Jurkat, Clone E6-1 (cell line): ENCODE measurements around the gene ADGB.
"Not testable (repeated sequence)": the region's sequence is repeated elsewhere in the genome, so short reads cannot be mapped to it uniquely, and the experiment has no call there.

Experiments
- DNase-seq: peaks from one replicate; pipeline ENCODE4 v3.0.0-alpha.2; 2011; ENCODE audit warnings: low read depth, low spot score
- H3K4me3 ChIP-seq: 2 replicates; pipeline ENCODE4 v1.5.1; 2011; ENCODE audit warnings: mild to moderate bottlenecking, low read length, control low read depth, moderate library complexity

The ADGB gene

DNA sequence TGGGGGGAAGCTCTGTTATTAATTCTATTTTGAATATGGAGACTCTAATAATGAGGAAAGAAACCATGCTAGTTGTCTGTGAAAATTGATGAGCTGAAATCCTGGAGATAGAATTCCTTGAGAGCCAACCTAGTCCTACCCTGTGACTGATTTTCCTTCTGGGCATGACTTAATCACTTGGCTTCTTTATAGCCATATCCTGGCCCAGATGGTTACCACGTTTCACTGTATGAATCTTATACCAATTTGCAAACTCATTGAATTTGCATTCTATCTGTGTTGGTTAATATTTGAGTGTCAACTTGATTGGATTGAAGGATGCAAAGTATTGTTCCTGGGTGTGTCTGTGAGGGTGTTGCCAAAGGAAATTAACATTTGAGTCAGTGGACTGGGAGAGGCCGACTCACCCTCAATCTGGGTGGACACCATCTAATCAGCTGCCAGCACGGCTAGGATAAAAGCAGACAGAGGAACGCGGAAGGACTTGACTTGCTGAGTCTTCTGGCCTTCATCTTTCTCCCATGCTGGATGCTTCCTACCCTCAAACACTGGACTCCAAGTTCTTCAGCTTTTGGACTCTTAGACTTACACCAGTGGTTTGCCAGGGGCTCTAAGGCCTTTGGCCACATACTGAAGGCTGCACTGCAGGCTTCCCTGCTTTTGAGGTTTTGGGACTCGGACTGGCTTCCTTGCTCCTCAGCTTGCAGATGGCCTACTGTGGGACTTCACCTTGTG lies 255.9 kb downstream of the ADGB start:
- H3K4me3 ChIP-seq, DNase-seq: not testable (repeated sequence)

DNA sequence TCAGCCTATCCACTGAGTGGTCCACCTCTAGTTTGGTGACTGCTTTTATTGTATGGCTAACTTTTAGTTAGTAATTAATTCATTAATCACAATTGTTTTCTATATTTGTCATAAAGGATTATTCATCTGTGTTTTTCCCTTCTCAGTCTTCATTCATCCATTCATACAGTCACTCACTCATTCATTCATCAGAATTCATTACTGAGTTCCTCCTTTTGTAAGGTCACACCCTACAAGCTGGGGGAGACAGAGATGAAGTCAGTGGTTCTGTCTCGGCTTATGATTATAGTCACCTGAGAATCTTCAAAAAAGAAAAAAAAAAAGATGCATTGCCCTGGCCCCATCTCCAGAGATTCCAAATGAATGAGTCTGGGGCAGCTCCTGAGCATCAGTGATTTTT lies 257.1 kb downstream of the ADGB start:
- no peak for DNase-seq

DNA sequence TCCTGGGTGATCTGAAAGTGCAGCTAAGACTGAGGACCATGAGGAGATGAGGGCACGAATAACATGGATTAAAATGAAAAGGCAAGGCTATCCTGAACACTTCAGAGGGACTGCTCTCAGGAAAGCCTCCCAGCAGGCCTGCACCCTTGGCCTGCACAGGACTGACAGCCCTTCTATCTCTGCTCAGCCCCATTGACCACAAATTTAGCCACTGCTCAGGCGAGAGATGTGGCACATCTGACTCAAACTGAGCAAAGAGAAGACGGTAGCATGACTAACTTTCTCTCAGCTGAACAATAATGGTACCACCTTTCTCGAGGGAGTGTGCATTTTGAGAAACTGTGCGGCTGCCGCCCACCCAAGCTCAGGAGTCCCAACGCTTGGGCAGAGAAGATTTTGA lies 257.5 kb downstream of the ADGB start:
- DNase-seq, result no peak
- no peak overlapping the region for H3K4me3 ChIP-seq

More for the DNA sequence above, 257.1 kb downstream of the ADGB start:
- no peak overlapping the region for H3K4me3 ChIP-seq

DNA sequence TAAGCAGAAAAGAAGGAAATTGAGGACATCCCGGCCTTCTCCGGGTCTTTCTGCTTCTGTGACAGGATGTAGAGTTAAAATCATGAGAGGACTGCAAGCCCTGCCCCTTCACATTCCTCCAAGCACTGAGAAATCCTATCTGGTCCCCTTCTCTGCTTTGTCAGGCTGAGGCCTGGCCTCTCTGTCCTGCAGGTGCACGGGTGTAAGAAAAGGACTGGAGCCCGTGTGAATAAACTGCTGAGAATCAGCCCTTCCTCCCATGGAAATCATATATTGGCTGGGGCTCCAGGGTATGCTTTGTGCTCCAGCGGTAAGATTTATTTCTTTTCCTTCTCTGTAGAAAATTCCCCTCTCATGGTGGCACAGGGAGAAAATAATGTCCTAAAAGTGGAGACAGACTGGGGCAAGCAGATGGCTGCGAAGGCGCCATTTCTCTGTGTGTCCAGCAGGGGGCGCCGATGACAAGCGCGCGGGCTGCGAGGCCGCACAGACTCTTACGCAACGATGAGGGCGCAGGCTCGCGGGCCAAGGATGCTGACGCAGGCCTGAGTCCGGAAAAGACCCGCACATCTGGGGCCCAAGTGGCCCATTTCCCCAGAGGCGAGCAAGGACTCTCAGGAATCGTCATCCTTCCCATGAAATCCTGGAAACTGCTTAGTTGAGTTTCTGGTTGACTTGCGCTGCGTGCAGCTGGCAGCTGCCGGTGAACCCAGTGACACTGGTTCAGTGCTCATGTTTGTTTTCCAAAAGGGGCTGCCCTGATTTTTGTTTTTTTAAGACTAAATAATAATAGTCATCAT lies 258.6 kb downstream of the ADGB start:
- H3K4me3 ChIP-seq, result no peak overlapping the region
- DNase-seq, result peak; percentile 57

DNA sequence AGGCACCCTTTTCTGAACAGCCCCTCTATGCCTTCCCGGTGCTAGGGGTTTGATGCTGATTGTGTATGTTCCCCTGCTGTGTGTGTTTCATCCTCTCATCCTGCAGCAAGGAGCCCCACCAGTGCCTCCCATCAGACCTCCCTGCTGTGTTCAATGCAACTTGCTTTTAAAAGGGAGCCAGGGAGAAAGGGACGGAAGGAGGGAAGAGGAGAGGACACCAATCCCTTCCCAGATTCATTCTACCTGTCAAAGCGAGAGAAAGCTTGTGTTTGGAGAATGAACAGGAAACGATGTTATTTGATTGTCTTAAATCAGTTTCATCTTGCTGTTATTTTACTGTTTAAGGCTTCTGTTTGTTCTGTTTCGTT lies 259.2 kb downstream of the ADGB start:
- DNase-seq, result no peak
- no peak overlapping the region for H3K4me3 ChIP-seq

DNA sequence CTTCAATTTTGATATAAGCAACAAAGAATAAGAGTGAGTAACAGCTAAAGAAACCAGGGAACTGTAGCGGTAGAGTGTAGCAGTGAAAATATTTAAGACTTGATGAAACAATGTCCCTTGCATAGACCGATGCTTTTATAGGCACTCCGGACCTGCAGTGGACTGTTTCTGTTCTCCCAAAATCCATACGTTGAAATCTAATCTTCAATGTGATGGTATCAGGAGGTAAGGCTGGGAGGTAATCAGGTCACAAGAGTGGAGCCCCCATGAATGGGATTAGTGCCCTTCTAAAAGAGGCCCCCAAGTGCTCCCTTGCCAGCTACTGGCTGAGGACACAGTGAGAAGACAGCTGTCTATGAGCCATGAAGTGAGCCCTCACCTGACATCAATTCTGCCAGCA lies 260.4 kb downstream of the ADGB start:
- no peak for DNase-seq
- no peak overlapping the region for H3K4me3 ChIP-seq

DNA sequence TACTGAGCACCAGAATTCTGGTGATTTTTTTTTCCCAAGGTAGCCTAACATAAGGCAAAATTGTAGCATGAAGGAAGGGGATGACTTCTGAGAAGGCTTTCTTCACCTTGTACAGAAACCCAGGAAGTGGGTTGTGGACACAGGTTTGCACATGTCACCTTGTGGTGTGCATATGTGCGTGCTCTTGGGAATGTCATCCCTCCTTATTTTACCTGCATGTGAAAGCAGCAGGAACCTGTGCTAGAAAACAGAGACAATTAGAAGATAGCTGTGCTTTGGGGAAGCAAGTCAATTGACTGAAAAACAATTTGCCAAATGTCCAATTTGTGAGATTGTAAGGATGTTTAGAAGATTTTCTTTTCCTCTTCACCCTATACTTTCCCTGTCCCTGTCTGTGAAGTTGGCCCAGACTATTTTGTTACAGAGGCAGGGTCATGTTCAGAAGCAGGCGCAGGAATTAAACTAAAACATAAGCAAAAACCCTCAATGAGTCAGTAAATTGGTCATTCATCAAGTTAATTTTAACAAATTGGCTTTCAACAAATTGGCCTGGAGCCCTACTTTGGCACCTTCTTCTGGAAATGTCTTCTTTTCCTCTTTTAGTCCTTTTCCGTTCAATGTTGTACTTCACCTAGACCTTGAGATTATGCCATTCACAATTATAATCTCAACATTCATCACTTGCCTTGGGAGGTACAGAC lies 261.2 kb downstream of the ADGB start:
- no peak overlapping the region for H3K4me3 ChIP-seq
- no peak for DNase-seq

DNA sequence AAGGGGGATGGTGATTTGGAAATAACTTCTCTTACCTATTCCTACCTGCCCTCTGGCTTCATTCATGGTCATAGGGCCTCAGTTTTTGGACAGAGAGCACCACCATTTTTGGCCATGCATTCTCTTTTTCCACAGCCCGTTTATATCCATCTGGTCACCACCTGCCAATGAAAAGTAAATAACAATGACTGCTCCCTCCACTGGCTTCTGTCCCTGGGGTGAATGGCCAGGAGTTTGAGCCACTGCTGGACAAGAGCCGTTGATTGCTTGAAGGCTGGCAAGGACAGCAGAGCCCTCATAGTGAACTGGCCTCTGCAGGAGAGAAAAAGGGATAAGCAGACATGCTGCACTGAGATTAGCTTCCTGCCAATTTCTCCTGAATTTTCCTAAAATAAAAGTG lies 261.8 kb downstream of the ADGB start:
- H3K4me3 ChIP-seq, result no peak overlapping the region
- no peak for DNase-seq

DNA sequence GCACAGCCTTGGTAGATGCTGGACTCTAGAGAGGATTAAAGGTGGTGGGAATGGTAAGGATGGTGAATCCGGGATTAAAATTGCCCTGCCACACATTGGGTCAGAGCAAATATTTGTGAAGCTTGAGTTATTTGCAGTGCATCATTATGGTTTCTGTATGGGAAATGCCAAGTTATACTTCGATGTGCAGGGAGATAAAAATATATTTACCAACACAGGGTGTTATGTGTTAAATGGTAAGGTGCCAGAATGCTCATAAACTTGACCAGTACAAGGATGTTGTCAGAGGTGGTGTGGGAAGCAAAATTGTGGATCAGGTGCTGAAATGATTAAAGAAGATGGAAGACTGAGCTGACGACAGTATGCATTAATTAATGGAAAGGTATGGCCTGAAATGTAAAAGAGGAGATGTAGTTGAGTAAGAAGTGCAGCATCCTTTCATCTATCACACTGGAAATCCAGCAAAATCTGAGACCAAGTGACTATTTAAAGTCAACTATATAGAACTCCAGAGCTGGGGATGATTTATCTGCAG lies 262.3 kb downstream of the ADGB start:
- H3K4me3 ChIP-seq, result no peak overlapping the region
- DNase-seq, result no peak

DNA sequence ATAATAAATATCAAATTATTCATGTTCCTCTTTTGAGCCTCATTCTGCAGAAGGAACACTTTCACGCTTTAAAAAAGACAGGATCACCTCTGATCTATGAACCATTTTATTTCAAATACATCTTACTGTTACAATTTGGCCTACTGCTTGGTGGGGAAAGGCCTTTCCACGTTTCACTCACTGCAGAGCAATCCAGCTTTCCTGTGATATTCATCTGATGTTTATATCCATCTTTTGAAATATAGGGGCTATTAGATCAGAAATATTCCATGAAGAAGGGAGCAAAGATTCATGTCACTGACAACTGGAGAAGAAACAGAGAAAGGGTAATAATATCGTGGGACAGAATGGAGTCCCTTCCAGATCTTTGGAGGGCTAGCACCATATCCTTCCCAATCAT lies 262.9 kb downstream of the ADGB start:
- H3K4me3 ChIP-seq, result no peak overlapping the region
- no peak for DNase-seq

DNA sequence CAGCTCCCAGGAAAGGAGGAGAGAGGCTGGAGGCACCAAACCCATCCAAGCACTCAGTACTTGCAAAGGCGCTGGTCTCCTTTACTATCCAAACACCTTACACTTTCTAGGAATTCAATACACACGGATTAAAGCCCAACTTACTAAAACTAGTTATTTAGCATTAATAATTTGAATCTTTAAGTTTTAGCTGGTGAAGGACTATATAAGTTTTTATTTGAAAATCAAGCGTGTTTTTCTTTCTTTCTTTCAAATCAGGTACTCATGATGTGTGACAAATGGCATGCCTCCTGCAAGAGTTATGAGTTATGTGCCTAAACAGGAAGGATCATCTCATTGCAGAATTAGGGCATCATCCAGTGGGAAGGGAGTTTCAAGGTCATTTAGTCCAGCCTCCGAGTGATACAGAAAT lies 263.7 kb downstream of the ADGB start:
- no peak overlapping the region for H3K4me3 ChIP-seq

DNA sequence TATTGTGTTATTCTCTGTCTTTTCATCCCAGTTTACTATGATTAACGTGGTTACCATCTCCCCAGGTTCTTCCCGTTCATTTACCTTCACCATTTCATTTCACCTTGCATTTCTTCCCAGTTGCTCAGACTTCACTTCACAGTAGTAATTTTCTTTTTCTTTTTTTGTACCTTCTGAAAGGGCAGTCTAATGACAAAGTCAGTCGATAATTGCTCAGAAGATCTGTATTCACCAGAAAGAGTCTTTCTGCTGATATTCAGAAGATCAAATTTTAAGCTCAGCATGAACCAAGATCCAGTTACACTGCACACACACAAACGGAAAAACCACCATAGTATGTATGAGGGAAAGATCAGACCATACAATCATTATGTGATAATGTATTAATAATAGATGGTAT lies 265.5 kb downstream of the ADGB start:
- no peak for DNase-seq
- no peak overlapping the region for H3K4me3 ChIP-seq

More for the DNA sequence above, 263.7 kb downstream of the ADGB start:
- DNase-seq, result no peak

DNA sequence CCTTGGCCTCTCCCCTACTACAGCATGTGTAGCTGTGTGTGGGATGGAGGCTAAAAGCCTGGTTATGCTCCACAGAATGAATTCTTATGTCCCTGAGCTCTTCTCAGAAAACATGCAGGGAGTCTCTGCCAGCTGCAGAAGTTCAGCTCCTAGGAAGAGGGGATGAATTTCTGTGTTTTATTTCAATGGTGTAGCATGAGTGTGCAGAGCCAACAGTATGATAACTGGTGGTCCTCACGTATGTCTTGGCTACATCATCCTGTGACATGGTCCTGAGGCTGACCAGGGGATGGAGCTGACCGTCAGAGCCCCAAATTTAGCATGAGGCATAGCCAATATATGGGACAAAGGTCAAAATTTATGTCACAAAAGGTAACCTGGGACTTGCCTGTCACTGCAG lies 266.1 kb downstream of the ADGB start:
- H3K4me3 ChIP-seq, result no peak overlapping the region
- no peak for DNase-seq
